Frontal cortex (tissue), 4 donors: ENCODE results near the gene TMEM235. TPM values are rescaled to one million over a fixed set of nuclear protein-coding genes. Genes with fewer than 3 reads are reported as not detected.

Experiments used
- DNase-seq, 2 donors: peaks; one replicate each; pipeline ENCODE4 v3.0.0; 2012; ENCODE audit warnings: low spot score in 2 of 2
- FAIRE-seq: peaks from 2 replicates; lab custom pipeline; 2012; peaks lifted over from hg19 to GRCh38; lab: Jason Lieb, UNC
- total RNA-seq: library from RNA; depleted of rRNA; stranded (reverse); fragments of >200 nt; gene quantifications from one replicate; pipeline ENCODE4 v1.2.3, GENCODE V29; 2014
- donor health status: control.
- donor health status: control.
- donor health status: control.

Gene TMEM235
- not detected for total RNA-seq

DNA sequence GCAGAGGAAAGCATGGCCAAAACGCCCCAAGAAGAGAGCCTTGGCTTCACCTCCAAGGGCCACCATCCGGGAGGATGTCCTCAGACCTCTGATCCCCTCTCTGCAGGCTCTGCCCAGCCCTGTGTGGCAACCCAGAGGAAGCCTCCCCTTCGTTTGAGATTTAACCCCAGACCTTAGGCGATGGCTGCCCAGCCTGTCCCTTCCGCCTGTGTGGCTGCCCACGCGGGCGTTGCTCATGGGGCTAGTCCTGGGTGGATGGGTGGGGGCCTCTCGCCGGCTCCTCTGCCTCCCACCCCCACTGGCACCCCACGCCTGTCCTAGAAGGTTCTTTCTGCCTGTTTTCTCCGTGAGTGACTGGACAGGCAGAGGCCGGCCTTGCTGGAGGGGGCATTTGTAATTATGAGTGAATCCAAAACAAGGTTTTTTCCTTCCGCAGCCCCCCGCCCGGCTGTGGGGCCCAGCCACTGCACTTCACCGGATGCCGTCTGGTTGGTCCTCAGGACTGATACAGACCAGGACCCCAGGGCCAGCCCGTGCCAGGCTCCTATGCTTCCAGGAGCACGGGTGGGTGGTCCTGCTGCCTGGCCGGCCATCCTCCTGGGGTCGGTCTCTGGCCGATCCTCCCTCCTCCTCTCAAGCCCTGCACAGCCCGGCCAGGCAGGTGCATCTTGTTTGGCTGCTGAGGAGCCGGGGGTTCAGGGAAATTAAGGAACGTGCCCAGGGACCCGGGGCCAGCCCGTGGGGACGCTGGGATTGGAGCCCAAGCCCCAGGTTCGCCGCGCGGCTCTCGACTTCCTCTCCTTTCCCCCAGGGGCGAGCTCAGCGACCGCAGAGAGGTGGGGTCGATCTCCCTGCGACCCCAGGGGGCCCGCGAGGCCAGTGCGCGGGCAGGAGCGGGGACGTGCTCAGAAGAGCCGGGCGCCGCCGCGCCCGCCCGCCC, at the start of gene TMEM235:
TMEM235 (plus strand) TSS at position 636 of the 940 bp plus-strand sequence. CDS start 393 bp downstream, outside the sequence.
- FAIRE-seq (no peak), DNase-seq (no peak)

DNA sequence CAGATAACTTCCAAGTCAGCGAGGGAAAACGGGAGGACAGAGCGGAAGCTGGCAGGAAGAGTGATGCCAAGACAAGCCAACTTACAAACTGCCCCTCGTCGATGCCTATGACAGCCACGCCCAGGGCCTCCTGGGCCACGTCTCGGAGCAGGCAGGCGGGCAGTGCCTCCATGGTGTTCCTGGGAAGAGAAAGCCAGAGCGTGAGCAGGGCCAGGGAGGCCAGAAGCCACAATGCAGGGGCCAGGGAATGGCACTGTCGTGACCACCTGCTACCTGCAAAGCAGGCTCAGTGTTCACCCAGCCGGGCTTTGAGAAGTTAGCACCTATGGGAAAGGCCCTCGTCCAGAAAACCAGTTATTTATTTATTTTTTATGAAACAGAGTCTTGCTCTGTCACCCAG, 48.9 kb upstream of the TMEM235 start:
- no peak for DNase-seq
- no peak for FAIRE-seq

DNA sequence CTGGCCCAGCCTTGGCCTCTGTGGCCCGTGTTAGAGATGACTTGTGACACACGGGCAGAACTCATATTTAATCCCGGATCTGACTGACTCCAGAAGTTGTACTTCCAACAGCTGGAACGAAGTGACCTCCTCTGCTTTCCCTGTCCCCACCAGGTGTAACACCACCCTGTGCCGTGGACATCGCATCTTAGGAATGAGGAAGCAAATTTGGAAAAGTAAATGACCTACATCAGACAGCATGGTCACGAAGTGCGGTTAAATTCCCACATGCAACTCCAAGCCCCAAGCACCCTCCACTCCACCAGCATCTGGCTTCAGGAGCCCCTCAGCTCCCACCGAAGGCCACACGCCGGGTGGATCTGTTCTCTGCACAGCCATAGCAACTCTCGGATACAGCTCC, 47.5 kb upstream of the TMEM235 start:
- DNase-seq (no peak), FAIRE-seq (no peak)

DNA sequence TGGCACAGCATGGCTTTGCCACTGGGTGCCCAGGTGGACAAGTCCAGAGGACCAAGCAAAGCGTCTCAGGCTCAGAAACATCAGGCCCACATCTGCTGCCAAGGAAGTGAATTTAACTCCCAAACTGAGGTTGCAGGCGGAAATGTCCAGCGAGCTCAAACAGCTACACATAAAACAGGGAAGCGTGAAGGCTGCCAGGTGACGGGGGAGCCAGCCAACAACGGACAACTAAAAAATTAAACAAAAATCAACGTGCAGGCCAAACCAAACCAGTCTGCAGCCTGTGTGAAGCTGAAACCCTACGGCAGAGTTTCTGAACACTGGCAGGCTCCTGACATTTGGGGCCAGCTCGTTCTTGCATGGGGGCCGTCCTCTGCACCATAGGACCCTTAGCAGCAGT, 47.1 kb upstream of the TMEM235 start:
- DNase-seq (no peak), FAIRE-seq (no peak)

DNA sequence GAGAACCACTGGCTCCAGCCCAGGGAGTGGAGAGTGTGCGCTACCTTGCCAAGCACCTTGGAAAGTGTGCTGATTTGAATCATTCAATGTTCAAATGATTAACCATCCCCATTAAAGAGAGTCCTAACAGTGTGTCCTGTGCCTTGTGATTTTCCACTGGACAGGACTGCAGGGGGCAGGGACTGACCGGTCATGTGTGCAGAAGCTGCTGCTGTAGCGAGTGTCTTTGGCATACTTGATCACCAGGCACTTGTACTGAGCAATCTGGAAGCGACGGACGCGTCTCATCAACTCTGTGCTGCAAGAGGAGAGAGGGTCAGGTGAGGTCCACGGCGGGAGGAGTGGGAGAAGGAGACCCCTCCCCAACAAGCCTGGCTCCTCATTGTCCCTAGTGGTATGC, 46.6 kb upstream of the TMEM235 start:
- DNase-seq, result no peak
- FAIRE-seq, result no peak

DNA sequence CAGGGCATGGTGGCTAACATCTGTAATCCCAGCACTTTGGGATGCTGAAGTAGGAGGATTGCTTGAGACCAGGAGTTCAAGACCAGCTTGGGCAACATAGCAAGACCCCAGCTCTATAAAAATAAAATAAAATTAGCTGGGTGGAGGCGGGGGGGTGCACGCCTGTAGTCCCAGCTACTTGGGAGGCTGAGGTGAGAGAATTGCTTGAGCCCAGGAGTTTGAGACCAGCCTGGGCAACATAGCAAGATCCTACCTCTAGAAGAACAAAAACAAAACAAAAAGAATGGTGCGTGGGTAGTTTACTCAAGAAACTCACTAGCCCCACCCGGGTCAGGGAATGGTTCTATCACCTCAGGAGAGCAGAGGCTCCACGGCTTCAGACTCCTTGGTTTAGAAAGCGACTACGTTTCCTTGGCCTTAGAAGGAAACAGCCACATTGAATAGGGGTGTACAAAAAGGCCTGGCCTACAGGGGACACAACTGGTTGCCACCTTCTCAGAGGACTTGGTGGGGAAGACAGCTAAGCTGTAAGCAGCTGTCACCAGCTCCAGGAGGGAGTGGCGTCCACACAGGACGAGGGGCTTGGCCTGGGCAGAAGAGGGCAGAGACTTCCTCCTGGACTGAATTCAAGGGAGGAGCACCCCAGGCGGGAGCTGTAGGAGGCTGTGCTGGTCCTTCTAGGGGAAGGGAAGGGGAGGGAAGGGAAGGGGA, 45.3 kb upstream of the TMEM235 start:
- no peak for FAIRE-seq

DNA sequence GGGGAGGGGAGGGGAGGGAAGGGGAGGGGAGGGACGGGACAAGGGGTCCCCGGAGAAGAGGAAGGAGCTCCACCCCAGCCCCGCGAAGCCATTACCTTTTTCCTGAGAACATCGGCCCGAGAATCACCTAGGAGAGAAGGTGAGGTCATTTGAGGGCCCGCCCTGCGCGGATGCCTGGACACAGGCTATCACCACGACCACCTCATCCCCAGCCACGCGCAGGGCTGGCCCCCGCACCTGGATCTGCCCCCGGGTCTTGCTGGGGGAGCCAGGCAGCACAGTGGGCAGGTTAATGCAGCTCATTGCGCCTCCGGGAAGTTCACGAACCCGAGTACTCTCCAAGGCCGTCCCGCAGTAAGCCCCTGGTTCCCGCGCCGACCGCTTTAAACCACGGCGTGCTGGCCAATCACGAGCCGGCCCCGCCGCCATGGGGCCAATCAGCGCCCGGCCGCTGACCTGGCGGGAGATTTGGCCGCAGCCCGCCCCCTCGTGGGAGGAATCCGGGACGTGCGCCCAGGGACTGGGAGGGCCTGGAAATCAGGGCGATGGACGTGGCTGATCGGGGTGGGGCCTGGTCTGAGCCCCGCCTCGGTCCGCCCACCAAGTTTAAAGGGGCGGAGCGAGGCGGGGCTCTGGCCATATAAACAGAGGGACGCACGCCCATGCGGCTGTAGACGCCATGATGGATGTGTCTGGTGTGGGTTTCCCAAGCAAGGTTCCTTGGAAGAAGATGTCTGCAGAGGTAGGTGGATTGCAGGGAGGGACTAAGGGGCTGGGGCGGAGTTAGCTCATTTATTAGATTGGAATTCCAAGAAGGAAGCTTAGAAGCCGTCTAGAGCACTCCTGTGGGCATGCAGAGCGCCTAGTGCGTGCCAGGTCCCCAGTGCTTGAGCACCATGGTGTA, 44.5 kb upstream of the TMEM235 start, which contains the start of the genes AFMID and TK1:
AFMID (plus strand) TSS at position 671 of the 904 bp plus-strand sequence; CDS start at position 680, 9 bp downstream.
TK1 (minus strand) TSS at position 361 of the 904 bp plus-strand sequence; CDS start at position 303, 58 bp downstream.
- DNase-seq (peak; percentile 94 to 99), FAIRE-seq (no peak)

More for the DNA sequence above, 45.3 kb upstream of the TMEM235 start:
- DNase-seq, result no peak

DNA sequence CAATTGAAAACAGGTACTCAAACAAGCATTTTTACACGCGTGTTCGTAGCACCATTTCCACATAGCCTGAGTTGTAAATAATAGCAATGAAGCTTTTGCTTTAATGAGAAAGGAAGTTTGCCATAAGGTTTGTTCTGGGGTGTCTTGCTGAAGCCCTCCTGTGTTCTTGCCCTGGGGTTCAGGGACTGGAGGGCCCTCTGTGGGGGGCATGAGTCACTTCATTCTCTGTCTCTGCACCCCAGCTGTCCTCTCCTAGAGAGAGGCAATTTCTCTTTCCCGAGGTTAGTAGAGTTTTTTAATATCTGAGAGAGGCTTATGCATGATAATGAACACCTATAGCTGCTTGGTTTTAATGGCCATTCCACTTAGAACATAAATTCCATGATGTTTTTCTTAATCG, 34.7 kb upstream of the TMEM235 start:
- DNase-seq (no peak), FAIRE-seq (no peak)

DNA sequence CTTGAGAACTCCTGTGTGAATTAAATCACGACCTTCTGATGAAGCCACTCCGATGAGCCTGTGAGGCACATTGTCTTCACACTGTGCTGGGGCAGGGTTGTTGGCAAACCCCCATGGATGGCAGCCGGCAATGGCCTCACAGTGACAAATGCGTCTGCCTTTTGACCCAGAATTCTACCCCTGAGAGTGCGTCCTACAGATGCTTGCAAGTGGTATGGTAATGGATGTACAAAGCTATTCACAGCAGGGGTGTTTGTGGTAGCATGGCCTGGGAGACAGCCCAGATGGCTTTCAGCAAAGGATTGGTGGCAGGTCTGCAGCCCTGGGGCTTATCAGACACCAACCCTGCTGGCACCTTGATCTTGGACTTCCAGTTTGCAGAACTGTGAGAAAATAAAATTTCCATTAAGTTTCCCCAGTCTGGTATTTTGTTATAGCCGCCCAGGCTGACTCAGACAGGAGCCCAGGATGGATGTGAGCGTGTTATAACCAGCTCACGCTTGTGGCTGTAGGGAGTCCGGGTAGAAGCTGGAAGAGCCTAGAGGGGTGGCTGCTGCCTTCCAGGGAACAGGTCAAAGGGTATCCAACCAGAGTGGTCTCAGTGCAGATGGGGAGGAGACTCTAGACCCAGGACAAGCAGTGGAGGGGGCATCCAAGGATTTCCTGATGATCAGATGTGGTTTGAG, 34.1 kb upstream of the TMEM235 start:
- DNase-seq, result no peak
- FAIRE-seq, result no peak

DNA sequence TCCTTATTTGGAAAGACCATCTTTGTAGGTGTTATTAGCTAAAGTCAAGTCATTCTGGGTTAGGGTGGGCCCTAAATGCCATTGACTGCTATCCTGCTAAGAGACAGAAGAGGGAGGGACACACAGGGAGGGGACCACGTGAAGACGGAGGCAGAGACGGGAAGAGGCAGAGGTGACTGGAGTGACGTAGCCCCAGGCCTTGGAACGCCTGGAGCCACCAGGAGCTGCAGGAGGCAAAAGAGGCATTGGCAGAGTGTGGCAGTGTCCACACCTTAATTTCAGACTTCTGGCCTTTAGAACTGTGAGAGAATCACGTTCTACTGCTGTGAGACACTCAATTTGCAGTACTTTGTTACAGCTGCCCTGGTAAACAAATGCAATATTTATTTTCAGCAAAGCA, 31.0 kb upstream of the TMEM235 start:
- DNase-seq (no peak), FAIRE-seq (no peak)

DNA sequence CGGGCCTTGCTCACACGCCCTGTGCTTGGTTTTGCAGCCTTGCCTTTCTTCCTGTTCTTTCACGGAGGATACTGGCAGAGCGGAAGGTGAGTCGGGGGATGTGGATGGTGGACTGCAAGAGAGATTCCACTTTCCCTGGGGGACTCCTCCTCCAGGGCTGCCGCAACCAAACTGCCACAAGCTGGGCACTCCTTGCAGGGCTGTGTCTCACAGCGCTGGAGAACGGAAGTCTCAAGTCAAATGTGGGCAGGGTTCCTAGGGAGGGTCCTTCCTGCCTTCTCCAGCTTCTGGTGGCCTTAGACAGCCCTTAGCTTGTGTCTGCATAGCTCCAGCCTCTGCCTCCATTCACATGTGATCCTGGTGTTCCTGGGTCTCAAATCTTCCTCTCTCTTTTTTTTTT, 28.8 kb upstream of the TMEM235 start:
- FAIRE-seq, result no peak
- no peak for DNase-seq

DNA sequence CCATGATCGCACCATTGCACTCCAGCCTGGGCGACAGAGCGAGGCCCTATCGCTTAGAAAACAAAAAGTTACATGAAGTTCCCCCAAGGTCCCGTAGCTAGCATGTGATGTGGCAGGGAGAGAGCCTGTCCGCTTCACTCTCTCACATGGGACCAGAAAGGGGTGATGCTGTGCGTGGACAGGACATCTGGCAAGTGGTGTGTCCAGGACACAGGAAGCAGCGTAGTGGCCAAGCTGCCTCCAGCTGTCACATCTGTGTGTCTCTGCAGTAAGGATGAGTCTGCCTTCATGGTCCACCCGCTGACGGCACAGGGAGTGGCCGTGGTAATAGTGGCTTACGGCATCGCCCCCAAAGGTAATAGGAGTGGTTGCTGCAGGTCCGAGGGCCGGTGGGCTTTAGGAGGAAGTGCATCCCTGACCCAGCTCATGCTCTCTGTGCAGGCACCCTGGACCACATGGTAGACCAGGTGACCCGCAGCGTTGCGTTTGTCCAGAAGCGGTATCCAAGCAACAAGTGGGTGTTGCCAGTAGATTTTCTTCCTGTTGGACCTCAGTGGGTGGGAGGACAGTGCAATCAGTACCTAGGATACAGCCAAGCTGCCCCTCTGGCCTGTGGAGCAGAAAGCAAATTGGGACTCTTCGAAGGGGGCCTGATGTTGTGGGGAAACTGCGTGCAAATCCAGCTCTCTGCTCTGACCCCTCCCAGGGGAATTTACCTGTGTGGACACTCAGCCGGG, 26.9 kb upstream of the TMEM235 start:
- DNase-seq (no peak), FAIRE-seq (no peak)

DNA sequence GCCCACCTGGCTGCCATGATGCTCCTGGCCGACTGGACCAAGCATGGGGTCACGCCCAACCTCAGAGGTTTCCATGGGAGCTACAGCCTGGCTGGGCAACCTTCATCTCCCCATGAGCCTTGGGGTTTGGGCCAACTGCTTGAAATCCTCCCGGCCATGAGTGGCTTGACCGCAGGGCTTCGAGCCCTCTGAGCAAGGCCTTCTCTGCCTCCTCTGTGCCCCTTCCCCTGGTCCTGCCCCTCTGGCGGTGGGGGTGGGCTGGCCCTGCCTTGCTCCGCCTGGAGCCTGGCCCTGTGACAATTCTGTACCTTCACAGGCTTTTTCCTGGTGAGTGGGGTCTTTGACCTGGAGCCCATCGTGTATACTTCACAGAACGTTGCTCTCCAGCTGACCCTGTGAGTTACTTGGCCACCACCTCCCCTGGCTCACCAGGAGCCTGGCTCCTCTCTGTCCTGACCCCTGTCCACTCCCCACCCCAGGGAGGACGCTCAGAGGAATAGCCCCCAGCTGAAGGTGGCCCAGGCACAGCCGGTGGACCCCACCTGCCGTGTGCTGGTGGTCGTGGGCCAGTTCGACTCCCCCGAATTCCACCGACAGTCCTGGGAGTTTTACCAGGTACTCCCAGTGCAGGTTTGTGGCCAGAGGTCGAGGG, 26.2 kb upstream of the TMEM235 start:
- FAIRE-seq (no peak), DNase-seq (no peak)

DNA sequence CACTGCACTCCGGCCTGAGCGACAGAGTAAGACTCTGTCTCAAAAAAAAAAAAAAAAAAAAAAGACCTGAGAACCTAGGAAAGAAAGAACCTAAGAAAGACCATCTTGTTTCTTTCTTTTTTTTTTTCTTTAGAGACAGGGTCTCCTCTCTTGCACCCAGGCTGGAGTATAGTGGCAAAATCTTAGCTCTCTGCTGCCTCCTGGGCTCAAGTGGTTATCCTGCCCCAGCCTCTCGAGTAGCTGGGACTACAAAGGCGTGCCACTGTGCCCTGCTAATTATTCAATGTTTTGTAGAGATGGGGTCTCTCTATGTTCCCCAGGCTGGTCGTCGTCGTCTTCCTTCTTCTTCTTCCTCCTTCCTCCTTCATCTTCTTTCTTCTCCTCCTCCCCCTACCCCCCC, 25.1 kb upstream of the TMEM235 start:
- no peak for FAIRE-seq
- DNase-seq, result no peak

DNA sequence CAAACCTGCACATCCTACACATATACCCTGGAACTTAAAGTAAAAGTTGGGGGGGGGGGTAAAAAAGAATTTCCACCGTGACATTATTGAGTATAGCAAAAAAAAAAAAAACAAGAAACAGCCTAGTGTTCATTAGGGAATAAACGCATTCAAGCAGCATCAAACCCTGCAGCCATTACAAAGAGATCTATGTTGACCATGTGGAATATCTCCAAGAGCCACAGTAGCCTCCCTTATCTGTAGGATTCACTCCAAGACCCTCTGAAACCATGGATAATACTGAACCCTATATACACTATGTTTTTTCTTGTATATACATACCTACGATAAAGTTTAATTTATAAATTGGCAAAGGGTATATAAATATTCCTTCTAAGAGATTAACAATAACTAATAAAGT, 22.9 kb upstream of the TMEM235 start:
- FAIRE-seq (no peak), DNase-seq (no peak)

DNA sequence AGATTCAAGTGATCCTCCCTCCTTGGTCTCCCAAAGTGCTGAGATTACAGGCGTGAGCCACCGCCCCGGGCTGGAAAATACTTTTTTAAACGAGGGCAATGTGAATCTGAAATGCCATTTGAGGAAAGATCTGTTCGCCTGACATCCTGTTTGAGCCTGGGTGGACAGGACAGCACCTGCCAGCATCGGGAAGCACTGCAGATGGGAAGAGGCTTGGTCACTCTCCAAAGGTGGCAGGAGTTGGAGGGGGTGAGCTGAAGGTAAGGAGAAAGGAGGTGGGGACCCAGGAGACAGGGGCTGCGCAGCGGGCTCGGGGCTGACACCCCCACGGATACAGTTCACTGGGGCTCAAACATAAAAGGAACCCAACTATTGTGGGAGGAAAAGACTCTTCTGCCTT, 21.3 kb upstream of the TMEM235 start:
- FAIRE-seq, result no peak
- DNase-seq, result no peak

DNA sequence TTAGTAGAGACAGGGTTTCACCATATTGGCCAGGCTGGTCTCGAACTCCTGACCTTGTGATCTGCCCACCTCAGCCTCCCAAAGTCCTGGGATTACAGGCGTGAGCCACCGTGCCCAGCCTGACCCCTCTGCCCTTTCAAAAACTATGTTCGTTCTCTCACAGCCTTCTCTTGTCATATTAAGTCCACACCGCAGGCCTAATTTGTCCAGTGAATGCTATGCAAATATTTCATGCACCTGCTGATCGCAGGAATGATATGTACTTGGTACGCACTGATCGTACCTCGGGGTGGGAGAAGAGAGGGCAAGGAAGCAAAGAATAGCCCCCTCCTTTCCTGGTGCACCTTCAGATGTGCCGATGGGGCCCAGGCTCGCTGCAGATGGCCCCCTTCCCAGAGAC, 20.4 kb upstream of the TMEM235 start:
- FAIRE-seq, result no peak
- DNase-seq, result no peak

DNA sequence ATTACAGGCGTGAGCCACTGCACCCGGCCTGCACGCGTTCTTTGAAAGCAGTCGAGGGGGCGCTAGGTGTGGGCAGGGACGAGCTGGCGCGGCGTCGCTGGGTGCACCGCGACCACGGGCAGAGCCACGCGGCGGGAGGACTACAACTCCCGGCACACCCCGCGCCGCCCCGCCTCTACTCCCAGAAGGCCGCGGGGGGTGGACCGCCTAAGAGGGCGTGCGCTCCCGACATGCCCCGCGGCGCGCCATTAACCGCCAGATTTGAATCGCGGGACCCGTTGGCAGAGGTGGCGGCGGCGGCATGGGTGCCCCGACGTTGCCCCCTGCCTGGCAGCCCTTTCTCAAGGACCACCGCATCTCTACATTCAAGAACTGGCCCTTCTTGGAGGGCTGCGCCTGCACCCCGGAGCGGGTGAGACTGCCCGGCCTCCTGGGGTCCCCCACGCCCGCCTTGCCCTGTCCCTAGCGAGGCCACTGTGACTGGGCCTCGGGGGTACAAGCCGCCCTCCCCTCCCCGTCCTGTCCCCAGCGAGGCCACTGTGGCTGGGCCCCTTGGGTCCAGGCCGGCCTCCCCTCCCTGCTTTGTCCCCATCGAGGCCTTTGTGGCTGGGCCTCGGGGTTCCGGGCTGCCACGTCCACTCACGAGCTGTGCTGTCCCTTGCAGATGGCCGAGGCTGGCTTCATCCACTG, 17.3 kb upstream of the TMEM235 start, which contains the start of gene BIRC5:
BIRC5 (plus strand) TSS at position 238 of the 690 bp plus-strand sequence; CDS start at position 302, 64 bp downstream.
- FAIRE-seq (no peak), DNase-seq (peak; percentile 93 to 99)
